ENCODE results near the gene CSGALNACT2. TPM values are rescaled to one million over a fixed set of nuclear protein-coding genes. Genes with fewer than 3 reads are reported as not detected.

CSGALNACT2 gene
- total and polyA plus RNA-seq, 9 of the 15 experiments (the other 6 are each of a cell fraction or from before 2014, with no cell fraction given) = 1.4 to 7.3 (median 3.5) TPM

DNA sequence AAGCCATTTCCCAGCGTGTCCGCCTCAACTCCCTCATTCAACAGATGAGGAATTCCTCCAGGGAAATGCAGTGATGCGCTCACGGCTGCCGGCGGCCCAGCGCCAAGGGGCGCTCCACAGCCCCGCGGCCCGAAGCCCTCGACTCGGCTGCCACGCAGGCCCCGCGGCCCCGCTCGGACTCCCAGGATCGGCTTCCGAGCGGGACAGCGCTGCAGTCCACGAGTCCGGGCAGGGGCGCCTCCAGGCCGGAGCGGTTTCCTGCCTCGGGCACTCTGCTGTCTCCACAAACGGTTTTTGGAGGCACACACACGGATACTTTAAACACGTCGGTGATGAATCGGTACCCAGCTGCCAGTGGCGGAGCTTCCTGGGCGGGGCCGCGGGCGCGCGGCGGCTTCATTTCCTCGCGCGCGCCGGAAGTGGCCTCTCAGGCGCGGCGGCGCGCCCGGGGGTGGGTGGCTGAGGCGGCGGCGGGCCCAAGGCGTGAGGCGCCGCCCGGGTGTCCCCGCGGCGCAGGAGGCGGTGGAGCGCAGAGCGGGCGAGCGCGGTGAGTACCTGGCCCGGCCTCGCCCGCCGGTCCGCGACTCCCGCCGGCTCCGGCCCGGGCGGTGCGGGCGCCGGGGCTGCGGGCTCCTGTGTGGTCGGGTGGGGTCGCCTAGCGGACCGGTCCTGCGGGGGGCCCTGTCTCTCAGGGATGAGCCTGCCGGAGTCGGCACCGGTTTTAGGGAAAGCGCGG lies at the start of gene CSGALNACT2 (continued):
- TF ChIP-seq ZFP91 (CRISPR knock-in tag; IDR thresholded peaks at IDR 0.05) (no peak), CREBBP (IDR thresholded peaks at IDR 0.05; ENCODE audit: low read depth, low read length) (no peak), GABPB1 (CRISPR knock-in tag; IDR thresholded peaks at IDR 0.05) (peak; percentile 45; the same call in 1 of the 2 replicates), REST (IDR thresholded peaks at IDR 0.05; ENCODE audit: borderline replicate concordance) (0 out of 2 replicates have a peak, but pooled peaks have one; percentile 8), REST (CRISPR knock-in tag; IDR thresholded peaks at IDR 0.05; ENCODE audit: low read depth) (no peak), ETV5 (CRISPR knock-in tag; IDR thresholded peaks at IDR 0.05; ENCODE audit: low read depth) (peak; percentile 64; the same call in 1 of the 2 replicates), NR1H2 (CRISPR knock-in tag; IDR thresholded peaks at IDR 0.05) (no peak), RBM22 (IDR thresholded peaks at IDR 0.05; ENCODE audit: low read depth, low read length, poor library complexity, severe bottlenecking) (peak; percentile 26), FOS (IDR thresholded peaks at IDR 0.05; ENCODE audit: extremely low read depth, insufficient read length) (no peak), TAF1 (IDR thresholded peaks at IDR 0.05; ENCODE audit: control insufficient read depth, extremely low read depth, insufficient read depth, low read length, severe bottlenecking) (peak; percentile 61)
- TF ChIP-seq, protein P1, sequence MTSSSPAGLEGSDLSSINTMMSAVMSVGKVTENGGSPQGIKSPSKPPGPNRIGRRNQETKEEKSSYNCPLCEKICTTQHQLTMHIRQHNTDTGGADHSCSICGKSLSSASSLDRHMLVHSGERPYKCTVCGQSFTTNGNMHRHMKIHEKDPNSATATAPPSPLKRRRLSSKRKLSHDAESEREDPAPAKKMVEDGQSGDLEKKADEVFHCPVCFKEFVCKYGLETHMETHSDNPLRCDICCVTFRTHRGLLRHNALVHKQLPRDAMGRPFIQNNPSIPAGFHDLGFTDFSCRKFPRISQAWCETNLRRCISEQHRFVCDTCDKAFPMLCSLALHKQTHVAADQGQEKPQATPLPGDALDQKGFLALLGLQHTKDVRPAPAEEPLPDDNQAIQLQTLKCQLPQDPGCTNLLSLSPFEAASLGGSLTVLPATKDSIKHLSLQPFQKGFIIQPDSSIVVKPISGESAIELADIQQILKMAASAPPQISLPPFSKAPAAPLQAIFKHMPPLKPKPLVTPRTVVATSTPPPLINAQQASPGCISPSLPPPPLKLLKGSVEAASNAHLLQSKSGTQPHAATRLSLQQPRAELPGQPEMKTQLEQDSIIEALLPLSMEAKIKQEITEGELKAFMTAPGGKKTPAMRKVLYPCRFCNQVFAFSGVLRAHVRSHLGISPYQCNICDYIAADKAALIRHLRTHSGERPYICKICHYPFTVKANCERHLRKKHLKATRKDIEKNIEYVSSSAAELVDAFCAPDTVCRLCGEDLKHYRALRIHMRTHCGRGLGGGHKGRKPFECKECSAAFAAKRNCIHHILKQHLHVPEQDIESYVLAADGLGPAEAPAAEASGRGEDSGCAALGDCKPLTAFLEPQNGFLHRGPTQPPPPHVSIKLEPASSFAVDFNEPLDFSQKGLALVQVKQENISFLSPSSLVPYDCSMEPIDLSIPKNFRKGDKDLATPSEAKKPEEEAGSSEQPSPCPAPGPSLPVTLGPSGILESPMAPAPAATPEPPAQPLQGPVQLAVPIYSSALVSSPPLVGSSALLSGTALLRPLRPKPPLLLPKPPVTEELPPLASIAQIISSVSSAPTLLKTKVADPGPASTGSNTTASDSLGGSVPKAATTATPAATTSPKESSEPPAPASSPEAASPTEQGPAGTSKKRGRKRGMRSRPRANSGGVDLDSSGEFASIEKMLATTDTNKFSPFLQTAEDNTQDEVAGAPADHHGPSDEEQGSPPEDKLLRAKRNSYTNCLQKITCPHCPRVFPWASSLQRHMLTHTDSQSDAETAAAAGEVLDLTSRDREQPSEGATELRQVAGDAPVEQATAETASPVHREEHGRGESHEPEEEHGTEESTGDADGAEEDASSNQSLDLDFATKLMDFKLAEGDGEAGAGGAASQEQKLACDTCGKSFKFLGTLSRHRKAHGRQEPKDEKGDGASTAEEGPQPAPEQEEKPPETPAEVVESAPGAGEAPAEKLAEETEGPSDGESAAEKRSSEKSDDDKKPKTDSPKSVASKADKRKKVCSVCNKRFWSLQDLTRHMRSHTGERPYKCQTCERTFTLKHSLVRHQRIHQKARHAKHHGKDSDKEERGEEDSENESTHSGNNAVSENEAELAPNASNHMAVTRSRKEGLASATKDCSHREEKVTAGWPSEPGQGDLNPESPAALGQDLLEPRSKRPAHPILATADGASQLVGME (CRISPR knock-in tag; IDR thresholded peaks at IDR 0.05) = peak; percentile 77; the same call in 1 of the 2 replicates
